Gastroesophageal sphincter (tissue), 4 donors: ENCODE results near the gene ANAPC4. TPM values are rescaled to one million over a fixed set of nuclear protein-coding genes. Genes with fewer than 3 reads are reported as not detected.

Experiments
- ATAC-seq: fragments of 150-250 bp; one replicate; pipeline ENCODE4 v1.9.1; 2016; ENCODE audit warnings: mild to moderate bottlenecking, moderate library complexity
- H3K27ac ChIP-seq, 4 donors: fragments of 200-600 bp; sonication (generic) in 3 of 4; 1 replicate in 3 of 4; 2 replicates in 1 of 4; pipeline ENCODE4 v1.5.1; 2016 to 2019
- H3K27me3 ChIP-seq: fragments of 200-600 bp; sonication (generic); one replicate; pipeline ENCODE4 v1.5.1; 2019
- H3K36me3 ChIP-seq, 2 donors: fragments of 200-600 bp; sonication (generic); one replicate each; pipeline ENCODE4 v1.5.1; 2019; ENCODE audit warnings: control low read depth in 1 of 2
- H3K4me1 ChIP-seq, 3 donors: fragments of 200-600 bp; sonication (generic); 1 replicate in 2 of 3; 2 replicates in 1 of 3; pipeline ENCODE4 v1.5.1; 2016 to 2019; ENCODE audit warnings: control low read depth in 2 of 3
- H3K4me3 ChIP-seq, 2 donors: fragments of 200-600 bp; sonication (generic); one replicate each; pipeline ENCODE4 v1.5.1; 2019; ENCODE audit warnings: mild to moderate bottlenecking in 1 of 2, moderate library complexity in 1 of 2
- H3K9me3 ChIP-seq, 3 donors: fragments of 200-600 bp; sonication (generic); one replicate each; pipeline ENCODE4 v1.5.1; 2017 to 2019; ENCODE audit warnings: control low read depth in 2 of 3
- CTCF ChIP-seq, 4 experiments: fragments of 200-600 bp in 2 of 4; fragments of 450-650 bp in 2 of 4; sonication (generic) in 1 of 4; IDR thresholded peaks; one replicate each; pipeline ENCODE4 v1.5.1; 2017 to 2019; ENCODE audit warnings: antibody characterized with exemption in 4 of 4, mild to moderate bottlenecking in 2 of 4, moderate library complexity in 2 of 4
- EP300 ChIP-seq: sonication (generic); formaldehyde crosslinking; IDR thresholded peaks from one replicate; pipeline ENCODE4 v1.6.1; 2017; ENCODE audit warnings: antibody characterized with exemption, mild to moderate bottlenecking
- POLR2A ChIP-seq, 2 donors: fragments of 450-650 bp; IDR thresholded peaks; one replicate each; pipeline ENCODE4 v1.6.1; 2017; ENCODE audit warnings: antibody characterized with exemption in 2 of 2, mild to moderate bottlenecking in 2 of 2, moderate library complexity in 1 of 2
- POLR2AphosphoS5 ChIP-seq: sonication (generic); formaldehyde crosslinking; IDR thresholded peaks from one replicate; pipeline ENCODE4 v1.6.1; 2017; ENCODE audit warnings: antibody characterized with exemption
- WGBS, 2 donors: methylation state at CpG; one replicate each; pipeline ENCODE4 v1.1.5; 2018; ENCODE audit warnings: low coverage in 1 of 2; 5-methylcytosine and 5-hydroxymethylcytosine counted together
- total RNA-seq, 4 donors: library from RNA; depleted of rRNA; stranded (reverse); fragments of >200 nt; gene quantifications; one replicate each; pipeline ENCODE4 v1.1.0, GENCODE V29; 2016

ANAPC4 gene
- total RNA-seq, 4 donors from 2014 or later: 14.7 to 39.7 (median 20.5) TPM

DNA sequence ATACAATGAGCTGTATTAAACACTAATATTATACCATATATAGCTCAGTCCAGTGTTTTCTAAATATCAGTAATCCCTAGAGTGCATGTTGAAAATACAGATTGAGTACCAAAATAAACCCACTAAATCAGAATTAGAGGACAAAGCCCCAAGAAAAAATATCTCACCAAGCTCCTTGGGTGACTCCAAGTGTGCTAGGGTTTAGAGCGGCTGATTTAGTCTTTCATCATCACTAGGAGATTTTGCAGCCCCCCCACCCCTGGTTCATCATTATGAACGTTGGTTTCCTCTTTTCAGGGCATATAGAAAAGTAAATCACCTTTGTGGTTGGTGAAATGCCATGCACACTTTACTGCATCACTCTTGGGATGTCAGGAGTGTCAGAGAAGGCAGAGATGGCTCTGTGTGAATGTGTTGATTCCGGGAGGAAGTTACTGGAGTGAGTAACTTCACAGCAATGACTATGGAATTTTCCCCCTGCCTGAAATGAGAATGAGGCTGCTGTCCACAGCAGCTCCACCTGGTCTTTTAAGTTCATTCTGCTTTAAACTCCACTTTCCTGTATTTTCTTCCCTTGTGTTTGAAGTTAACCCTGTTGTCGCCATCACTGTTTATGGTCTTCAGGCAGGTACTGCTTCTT lies 25.2 kb upstream of the ANAPC4 start:
- Histone ChIP-seq H3K9me3 (no peaks in the 10 kb centered on the region), H3K27me3 (no peaks in the 10 kb centered on the region), H3K4me1 (no peaks in the 10 kb centered on the region), H3K27ac (no peak overlapping the region), H3K4me3 (no peak overlapping the region), H3K36me3 (peaks cover 0 to 40% of the 10 kb centered on the region in 2 donors)
- TF ChIP-seq POLR2A (IDR thresholded peaks at IDR 0.05) (no peak), POLR2AphosphoS5 (no peak), CTCF (IDR thresholded peaks at IDR 0.05) (no peak), EP300 (no peak)
- WGBS, 2 donors: 81 to 90% methylated on average over 3 to 4 of the region's 4 CpGs
- no peak for ATAC-seq

DNA sequence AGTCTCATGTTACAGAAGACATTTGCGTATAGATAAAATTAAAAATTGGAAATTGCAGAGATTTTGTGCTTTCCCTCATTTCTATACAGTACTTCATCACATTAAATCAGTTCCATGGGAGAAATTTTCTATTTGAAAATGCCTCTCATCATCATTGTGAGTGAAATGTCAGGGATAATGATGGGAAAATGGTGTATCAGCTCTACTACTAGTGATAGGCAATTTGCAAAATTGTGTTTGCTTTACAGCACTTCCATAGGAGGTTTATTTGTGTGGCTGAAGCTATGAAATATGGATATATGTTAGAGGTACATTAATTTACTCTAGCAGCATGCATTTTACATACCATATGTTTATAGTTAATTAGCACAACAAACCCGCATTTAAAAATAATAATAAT lies 21.0 kb upstream of the ANAPC4 start:
- peaks cover 0 to 36% of the 10 kb centered on the region in 2 donors for H3K36me3 ChIP-seq
- no peaks in the 10 kb centered on the region for H3K9me3 ChIP-seq
- no peak overlapping the region for H3K27ac ChIP-seq
- no peak overlapping the region for H3K4me3 ChIP-seq
- H3K4me1 ChIP-seq: no peaks in the 10 kb centered on the region
- TF ChIP-seq POLR2A (IDR thresholded peaks at IDR 0.05) (no peak), POLR2AphosphoS5 (no peak), CTCF (IDR thresholded peaks at IDR 0.05) (no peak)
- 93 to 100% methylated on average over 2 of the region's 2 CpGs for WGBS, 2 donors
- H3K27me3 ChIP-seq: no peaks in the 10 kb centered on the region
- ATAC-seq: no peak

GRCh38 chr4:25358515-25359275 lies 18.4 kb upstream of the ANAPC4 start:
- no peak overlapping the region for H3K27ac ChIP-seq
- H3K9me3 ChIP-seq: no peaks in the 10 kb centered on the region
- no peak for TF ChIP-seq EP300
- no peak for TF ChIP-seq POLR2A (IDR thresholded peaks at IDR 0.05)
- TF ChIP-seq POLR2AphosphoS5: no peak
- TF ChIP-seq CTCF (IDR thresholded peaks at IDR 0.05): no peak
- H3K4me1 ChIP-seq: no peaks in the 10 kb centered on the region
- WGBS, 2 donors: 86 to 97% methylated on average over 7 to 8 of the region's 14 CpGs
- ATAC-seq: no peak
- no peaks in the 10 kb centered on the region for H3K27me3 ChIP-seq
- peaks cover 0 to 40% of the 10 kb centered on the region in 2 donors for H3K36me3 ChIP-seq
- H3K4me3 ChIP-seq: no peak overlapping the region

DNA sequence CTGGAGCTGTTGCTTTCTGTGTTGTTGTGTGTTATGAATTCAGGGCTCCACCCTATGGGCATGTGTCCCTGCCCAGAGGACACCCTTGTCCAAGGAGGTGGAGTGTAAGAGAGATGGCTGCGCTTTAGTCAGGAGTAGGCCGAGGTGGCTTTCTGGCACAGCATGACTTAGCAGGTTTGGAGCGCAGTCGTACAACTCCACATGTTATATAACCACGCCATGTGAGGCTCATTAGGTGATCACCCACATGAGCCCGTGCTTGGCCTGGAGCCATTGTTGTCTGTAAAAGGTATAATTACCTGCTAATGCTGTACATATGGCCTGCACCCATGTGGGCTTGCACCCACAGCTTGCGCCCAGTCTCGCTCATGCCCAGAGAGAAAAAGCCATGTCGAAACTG lies 15.8 kb upstream of the ANAPC4 start:
- Histone ChIP-seq H3K27ac (no peak overlapping the region), H3K9me3 (no peaks in the 10 kb centered on the region), H3K4me1 (no peaks in the 10 kb centered on the region), H3K4me3 (no peak overlapping the region), H3K27me3 (no peaks in the 10 kb centered on the region), H3K36me3 (peaks cover 0 to 54% of the 10 kb centered on the region in 2 donors)
- 96 to 98% methylated on average over 5 to 8 of the region's 9 CpGs for WGBS, 2 donors
- TF ChIP-seq POLR2A (IDR thresholded peaks at IDR 0.05): no peak
- TF ChIP-seq EP300: no peak
- no peak for TF ChIP-seq POLR2AphosphoS5
- TF ChIP-seq CTCF (IDR thresholded peaks at IDR 0.05): no peak
- ATAC-seq: no peak
